Left lobe of liver (tissue), 2 donors: ENCODE data around the gene CCT6A. TPM values are rescaled to one million over a fixed set of nuclear protein-coding genes. Genes with fewer than 3 reads are reported as not detected.
"Not testable (repeated sequence)": the region's sequence is repeated elsewhere in the genome, so short reads cannot be mapped to it uniquely, and the experiment has no call there.

ENCODE experiments used
- ATAC-seq: fragments of 200-7000 bp; cut with Tn5 transposase; one replicate; pipeline ENCODE4 v1.9.1; 2020; ENCODE audit warnings: mild to moderate bottlenecking, moderate library complexity
- DNase-seq: peaks from one replicate; pipeline ENCODE4 v3.0.0-alpha.2; 2020; ENCODE audit warnings: low spot score
- total RNA-seq: library from RNA; stranded (reverse); gene quantifications from one replicate; pipeline ENCODE4 v1.2.1, GENCODE V29; 2021
- donor health status: DM: no; HTN: no; CAD: no; lungs with moderate emphysema.
- donor health status: DM: no; HTN: yes; CAD: no.

Gene CCT6A
- total RNA-seq, 1 donor from 2014 or later: 25.7 TPM

- ATAC-seq: peak; percentile 11
- peak; percentile 75 for DNase-seq
Measured at GRCh38 chr7:56048763-56049162, 2.8 kb upstream of the CCT6A start.

GRCh38 chr7:56051053-56051338 lies 569 bp upstream of the CCT6A start:
- DNase-seq (no peak), ATAC-seq (no peak)

GRCh38 chr7:56053379-56053778 lies 1.8 kb downstream of the CCT6A start:
- DNase-seq (no peak), ATAC-seq (no peak)

- DNase-seq: no peak
- no peak for ATAC-seq
Measured at GRCh38 chr7:56053993-56054392, 2.4 kb downstream of the CCT6A start.

DNA sequence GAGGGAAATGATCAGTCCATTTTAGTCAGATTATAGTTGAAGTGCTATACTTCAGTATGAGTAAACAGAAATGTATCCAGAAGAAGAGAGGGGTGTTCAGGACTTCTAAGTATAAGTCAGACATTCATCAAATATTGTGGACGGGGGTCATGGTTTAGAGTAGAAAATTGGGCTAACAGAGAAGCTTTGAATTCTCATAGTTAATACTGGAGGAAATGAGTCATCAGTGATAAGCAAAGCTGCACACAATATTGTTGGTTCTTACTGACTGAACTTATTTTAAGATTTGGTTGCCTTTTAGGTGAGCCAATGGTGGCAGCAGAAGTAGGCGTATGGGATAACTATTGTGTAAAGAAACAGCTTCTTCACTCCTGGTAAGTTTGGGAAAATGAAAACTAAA lies 10.8 kb downstream of the CCT6A start:
- DNase-seq: no peak
- ATAC-seq: no peak

GRCh38 chr7:56063500-56063881 lies 11.9 kb downstream of the CCT6A start:
- ATAC-seq (no peak), DNase-seq (no peak)

DNA sequence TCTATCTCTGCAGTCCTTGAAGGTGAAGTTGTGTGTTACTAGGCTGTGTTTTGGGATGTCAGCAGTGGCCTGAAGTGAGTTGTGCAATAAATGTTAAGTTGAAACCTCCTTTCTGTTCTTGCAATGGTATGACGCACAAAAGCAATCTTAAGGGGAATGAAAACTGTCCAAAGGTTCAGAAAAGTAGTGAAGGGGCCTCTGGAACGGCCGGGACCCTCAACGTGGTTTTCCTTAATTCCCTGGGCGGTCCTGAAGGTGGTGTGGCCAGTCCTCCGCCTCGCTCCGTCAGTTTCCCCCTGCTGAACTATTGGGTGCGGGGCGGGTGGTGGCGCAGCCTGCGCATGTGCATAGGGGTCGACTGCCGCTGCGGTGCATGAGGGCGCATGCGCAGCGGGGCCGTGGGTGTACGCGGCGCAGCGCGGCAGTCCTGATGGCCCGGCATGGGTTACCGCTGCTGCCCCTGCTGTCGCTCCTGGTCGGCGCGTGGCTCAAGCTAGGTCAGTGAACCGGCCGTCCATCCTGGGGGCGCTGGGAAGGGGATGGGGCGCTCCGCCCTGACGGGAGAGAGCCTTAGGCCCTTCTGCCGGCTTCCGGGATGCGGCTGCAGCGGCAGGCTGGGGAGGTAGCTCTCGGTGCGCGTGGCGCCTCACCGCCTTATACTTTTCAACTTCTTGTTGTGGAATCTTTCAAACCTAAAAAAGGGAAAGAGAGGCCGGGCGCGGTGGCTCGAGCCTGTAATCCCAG lies 12.5 kb downstream of the CCT6A start, which contains the start of gene SUMF2:
TSS of gene SUMF2 (plus strand) at position 405 of the 744 bp plus-strand sequence. CDS start at position 431, 26 bp downstream.
- ATAC-seq: peak; percentile 95
- peak; percentile 96 for DNase-seq

DNA sequence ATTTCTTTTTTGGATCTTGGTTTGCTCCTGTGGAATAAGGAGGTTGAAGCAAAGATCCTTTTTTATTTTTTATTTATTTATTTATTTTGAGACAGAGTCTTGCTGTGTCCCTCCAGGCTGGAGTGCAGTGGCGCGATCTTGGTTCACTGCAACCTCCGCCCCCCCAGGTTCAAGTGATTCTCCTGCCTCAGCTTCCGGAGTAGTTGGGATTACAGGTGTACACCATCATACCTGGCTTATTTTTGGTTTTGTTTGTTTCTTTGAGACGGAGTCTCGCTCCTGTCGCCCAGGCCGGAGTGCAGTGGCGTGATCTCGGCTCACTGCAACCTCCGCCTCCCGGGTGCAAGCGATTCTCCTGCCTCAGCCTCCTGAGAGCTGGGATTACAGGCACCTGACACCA lies 14.8 kb downstream of the CCT6A start:
- not testable (repeated sequence) for ATAC-seq, DNase-seq

GRCh38 chr7:56074371-56074791 lies 22.8 kb downstream of the CCT6A start:
- DNase-seq: peak; percentile 95
- ATAC-seq: peak; percentile 97

- DNase-seq: no peak
- ATAC-seq: no peak
Measured at GRCh38 chr7:56077681-56078080, 26.1 kb downstream of the CCT6A start.

GRCh38 chr7:56078196-56078595 lies 26.6 kb downstream of the CCT6A start:
- DNase-seq (no peak), ATAC-seq (no peak)

DNA sequence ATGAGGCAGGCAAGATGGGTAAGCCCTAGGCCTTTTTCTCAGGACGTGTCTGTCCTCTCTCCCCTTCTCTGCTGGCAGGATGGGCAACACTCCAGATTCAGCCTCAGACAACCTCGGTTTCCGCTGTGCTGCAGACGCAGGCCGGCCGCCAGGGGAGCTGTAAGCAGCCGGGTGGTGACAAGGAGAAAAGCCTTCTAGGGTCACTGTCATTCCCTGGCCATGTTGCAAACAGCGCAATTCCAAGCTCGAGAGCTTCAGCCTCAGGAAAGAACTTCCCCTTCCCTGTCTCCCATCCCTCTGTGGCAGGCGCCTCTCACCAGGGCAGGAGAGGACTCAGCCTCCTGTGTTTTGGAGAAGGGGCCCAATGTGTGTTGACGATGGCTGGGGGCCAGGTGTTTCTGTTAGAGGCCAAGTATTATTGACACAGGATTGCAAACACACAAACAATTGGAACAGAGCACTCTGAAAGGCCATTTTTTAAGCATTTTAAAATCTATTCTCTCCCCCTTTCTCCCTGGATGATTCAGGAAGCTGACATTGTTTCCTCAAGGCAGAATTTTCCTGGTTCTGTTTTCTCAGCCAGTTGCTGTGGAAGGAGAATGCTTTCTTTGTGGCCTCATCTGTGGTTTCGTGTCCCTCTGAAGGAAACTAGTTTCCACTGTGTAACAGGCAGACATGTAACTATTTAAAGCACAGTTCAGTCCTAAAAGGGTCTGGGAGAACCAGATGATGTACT lies 28.1 kb downstream of the CCT6A start:
- DNase-seq (peak; percentile 91), ATAC-seq (peak; percentile 85)

DNA sequence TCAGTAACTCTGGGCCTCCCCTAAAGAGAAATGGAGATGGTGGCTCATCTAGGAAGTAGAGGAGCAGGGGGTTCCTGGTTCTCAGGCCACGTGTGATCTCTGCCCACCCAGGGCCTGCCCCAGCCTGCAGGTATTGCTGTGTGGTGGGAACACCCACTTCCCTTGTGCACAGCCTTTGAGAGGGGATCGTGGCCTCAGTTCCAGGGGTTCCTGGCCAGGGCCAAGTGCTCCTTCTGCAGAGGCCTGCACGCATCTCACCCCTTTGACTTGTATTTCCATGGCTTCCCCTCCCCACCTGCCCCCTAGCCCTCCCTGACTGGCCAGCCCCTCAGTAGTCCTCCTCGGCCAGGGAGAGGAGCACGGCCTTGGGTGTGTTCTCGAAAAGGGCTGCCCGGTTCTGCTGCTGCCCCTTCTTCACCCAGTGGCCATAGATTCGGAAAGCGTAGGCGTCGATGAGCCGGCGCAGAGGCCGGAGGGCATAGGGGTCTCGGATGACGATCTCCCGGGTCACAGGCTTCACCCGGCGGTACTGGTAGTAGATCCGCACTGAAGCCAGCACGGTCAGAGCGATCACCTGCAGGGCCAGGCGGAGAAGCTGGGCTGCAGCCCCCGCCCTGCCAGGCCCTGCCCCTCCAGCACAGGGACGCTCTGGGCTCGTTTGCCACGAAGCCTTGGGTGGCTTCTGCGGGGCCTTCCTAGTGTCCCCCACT lies 29.3 kb downstream of the CCT6A start:
- ATAC-seq, DNase-seq: not testable (repeated sequence)

- ATAC-seq: no peak
- no peak for DNase-seq
Measured at GRCh38 chr7:56081626-56082340, 30.2 kb downstream of the CCT6A start.

DNA sequence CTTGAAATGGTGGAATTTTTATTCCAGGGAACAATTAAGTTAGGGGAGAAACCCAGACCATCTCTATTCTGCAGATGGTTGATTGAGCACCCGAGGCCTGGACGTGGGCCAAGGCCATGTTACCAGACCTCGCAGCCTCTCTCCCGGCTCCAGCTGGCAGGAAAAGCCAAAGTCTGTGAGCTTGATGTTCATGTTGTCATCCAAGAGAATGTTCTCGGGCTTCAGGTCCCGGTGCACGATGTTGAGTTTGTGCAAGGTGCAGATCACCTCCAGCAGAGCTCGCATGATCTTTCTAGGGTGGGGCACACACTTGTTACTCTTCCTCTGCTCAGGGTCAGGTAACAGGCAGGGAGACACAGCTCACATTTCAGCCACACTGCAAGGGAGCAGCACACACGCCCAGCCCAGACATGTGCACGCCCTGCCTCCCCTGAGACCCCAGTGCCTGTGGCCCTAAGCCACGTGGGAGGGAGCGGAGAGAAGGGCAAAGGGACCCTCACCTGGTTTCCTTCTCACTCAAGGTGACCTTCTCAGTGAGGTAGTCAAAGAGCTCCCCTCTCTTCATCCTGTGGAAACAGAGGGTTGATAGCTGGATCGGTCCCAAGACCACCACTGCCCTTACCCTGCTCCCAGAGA lies 31.7 kb downstream of the CCT6A start:
- peak; percentile 61 for ATAC-seq
- DNase-seq: peak; percentile 81

GRCh38 chr7:56086761-56087160 lies 35.2 kb downstream of the CCT6A start:
- DNase-seq (no peak), ATAC-seq (no peak)

- DNase-seq (no peak), ATAC-seq (no peak)
Measured at GRCh38 chr7:56087445-56087844, 35.9 kb downstream of the CCT6A start.

- no peak for ATAC-seq
- no peak for DNase-seq
Measured at GRCh38 chr7:56091591-56091990, 40.0 kb downstream of the CCT6A start.

DNA sequence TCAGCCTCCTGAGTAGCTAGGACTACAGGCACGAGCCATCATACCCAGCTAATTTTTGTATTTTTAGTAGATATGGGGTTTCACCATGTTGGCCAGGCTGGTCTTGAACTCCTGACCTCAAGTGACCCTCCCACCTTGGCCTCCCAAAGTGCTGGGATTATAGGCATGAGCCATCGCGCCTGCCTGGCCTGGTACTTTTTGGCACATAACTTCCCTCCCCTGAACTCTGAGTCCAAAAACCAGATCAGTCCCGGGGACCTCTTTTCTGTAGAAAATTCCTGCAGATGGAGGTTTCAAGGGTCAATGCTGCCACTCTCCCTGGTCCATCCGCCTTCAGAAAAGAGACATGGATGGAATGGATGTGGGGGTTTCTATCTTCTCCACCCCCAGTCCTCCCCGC lies 40.8 kb downstream of the CCT6A start:
- DNase-seq: not testable (repeated sequence)
- peak; percentile 61 for ATAC-seq

DNA sequence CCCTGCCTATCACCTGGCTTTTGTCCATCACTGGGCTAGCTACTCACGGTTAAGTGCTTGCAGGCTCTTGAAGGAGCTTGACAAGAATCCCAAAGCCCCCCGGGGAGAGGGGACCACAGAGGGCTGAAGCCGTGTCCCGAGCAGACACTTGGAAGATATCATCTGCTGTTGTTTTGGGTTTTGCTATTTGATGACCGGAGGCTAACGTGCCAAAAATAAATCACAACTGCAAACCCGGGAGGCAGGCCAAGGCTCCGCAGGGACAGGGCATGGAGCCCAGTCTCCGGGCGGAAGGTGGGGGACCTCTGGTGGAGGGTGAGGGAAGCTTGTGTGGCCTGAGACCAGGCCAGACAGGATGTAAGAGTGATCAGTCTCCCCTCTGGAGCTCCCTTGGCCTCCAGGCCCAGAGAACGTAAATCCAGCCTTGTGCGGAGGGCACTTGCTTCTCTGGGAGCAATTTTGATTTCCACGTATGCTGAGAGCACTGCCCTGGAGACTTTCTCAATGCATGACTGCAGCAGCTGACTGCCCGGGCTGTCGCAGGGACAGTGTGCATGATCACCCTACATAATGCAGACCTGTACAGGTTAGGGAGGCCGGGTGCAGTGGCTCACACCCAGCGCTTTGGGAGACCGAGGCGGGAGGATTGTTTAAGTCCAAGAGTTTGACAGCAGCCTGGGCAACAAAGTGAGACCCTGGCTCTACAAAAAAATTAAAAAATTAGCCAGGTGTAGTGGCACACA lies 41.4 kb downstream of the CCT6A start, which contains the start of gene PHKG1:
TSS of gene PHKG1 (minus strand) at position 164 of the 743 bp plus-strand sequence. CDS start 4,011 bp downstream, outside the sequence.
- DNase-seq (peak; percentile 90), ATAC-seq (peak; percentile 97)
